Right kidney (tissue), 1 donor: ENCODE measurements around the gene YAP1.
"Not testable (repeated sequence)": the region's sequence is repeated elsewhere in the genome, so short reads cannot be mapped to it uniquely, and the experiment has no call there.

Experiments used
- DNase-seq: peaks from one replicate; pipeline ENCODE4 v3.0.0-alpha.2; 2016

Gene YAP1

DNA sequence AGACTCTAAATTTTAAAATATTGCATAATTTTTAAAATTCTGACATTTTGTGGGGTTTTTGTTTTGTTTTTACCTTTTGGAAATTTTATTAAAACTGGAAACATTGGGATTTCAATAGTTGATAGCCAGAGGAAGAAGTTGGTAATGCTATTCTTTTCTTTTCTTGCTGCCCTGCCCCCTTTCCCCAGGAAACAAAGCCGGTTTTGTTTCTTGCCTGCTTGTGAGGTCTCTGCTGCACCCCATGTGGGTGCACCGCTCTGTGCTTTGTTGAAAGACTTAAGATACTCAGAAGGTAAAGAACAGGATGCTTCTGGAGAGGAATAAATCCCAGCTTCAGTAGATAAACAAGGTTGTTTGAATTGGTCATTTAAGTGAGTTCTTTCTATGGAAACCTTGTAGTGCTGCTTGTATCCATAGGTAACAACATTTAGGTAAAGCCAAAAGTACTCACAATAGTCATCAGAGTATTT, 87.5 kb downstream of the YAP1 start:
- no peak for DNase-seq

DNA sequence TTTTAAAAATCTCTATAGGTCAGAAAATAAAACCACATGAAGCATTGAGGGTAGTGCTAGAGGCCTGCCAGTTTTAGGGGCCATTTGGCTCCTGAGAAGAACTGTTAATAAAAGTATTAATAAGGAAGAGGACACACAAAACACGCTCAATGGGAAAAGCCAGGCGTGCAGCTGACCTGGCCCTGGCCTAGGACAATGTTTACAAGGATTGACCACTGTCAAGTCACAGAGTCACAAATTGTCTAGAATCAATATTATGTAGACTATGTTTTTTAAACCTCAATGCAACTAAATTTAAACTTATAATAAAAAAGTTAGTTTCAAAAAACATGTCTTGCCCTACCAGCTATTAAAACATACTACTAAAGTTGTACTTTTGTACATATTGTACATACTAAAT, 89.4 kb downstream of the YAP1 start:
- DNase-seq: no peak

DNA sequence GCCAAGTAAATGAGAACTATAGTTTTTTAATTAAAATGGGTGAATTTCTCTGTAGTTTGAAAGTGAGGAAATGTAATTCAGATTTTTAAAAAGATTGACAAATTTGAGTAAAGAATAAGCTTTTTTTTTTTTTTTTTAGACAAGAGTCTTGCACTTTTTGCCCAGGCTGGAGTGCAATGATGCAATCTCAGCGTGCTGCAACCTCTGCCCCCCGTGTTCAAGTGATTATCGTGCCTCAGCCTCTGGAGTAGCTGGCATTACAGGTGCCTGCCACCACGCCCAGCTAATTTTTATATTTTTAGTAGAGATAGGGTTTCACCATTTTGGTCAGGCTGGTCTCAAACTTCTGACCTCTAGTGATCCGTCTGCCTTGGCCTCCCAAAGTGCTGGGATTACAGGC, 90.1 kb downstream of the YAP1 start:
- DNase-seq: not testable (repeated sequence)

DNA sequence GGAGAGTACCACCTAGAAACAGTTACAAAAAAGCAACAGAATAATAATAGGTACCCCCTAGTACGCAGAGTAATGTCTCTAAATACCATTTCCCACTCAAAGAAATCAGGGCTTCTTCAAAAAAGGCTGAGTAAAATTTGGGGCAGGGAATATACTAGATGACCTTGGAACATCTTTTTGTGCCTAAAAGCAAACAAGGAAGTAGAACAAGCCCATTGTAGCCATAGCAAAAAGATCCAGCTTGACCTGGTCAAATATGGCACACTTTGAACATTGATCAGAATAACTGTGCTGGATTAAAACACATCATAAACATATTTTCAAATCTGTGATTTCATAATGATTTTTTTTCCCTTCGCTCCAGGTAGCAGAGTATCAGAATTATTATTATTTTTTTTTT, 91.5 kb downstream of the YAP1 start:
- no peak for DNase-seq

DNA sequence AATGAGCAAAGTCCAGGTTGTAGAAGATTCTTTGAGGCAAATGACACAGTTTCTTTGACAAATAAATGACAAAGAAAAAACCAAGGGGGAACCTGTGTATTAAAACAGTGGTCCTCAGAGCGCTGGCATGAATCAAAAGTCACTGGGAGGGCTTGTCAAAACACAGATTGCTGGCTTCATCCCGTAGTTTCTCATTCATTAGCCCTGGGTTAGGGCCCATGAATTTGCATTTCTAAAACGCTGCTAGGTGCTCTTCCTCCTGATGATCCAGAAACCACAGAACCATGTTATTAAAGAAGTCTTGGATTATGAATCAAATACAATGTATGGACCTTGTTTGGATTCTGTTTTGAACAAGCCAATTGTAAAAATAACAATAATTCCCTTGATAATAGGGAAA, 92.7 kb downstream of the YAP1 start:
- no peak for DNase-seq

DNA sequence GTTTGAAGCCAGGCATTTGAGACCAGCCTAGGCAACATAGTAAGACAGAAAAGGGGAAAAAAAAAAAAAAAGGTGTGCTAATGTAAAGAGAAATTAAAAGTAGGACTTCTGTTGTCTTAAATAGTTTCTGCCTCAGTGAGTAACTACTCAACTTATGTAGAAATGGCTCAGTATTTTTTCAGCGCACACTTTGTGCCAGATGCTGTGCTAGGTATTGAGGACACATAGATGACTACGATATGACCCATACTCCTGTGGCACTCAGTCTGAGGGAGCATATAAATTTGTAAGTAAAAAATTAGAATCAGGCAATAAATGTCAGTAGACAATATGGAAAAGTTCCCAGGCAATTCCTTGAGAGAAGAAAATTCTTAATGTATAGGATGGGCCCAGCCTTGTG, 93.9 kb downstream of the YAP1 start:
- DNase-seq: no peak

DNA sequence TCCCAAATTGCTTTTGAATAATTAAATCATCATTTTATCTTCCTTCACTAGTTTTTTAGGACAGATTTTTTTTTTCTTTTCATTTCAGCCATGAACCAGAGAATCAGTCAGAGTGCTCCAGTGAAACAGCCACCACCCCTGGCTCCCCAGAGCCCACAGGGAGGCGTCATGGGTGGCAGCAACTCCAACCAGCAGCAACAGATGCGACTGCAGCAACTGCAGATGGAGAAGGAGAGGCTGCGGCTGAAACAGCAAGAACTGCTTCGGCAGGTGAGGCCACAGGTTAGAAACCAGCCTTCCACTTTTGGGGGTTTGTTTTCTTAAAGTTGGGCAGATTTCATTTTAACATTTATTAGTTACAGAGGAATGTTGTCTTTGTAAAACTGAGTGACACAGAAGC, 95.6 kb downstream of the YAP1 start:
- DNase-seq: no peak

DNA sequence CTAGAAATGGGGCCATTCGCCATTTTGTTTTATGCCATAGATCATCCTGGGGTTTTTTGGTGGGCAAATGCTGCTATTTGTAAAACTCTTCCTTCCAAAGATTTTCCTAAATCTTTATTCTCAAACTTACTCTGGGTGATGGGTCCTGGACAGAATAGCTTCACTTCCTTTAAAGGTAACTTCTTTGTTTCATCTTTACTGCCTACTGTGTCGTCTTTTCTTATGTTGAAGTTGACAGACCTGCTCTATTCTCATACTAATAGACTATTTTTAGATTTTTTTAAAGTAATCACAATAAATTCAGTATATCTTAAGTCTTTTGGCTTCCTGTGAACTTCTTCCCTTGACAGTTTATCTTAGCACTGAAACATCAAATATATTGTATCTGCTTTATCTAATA, 98.6 kb downstream of the YAP1 start:
- no peak for DNase-seq

DNA sequence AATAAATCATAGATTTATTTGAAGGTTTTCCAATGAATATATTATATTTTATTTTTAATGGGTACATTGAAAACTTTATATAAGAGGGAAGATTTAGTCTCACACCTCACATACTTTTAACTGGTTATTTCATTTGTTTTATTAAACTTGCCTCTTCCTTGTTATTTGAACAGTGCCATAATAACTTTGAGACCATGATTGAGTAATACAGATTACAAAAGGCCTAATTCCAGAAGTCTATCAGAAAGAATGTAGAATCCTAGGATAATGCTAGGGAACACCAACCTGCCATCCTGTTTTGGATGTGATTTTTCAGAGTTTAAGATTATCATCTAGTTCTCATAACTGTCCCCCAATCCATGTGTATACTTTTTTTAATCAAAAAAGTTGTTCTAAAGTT, 104.4 kb downstream of the YAP1 start:
- DNase-seq: no peak

DNA sequence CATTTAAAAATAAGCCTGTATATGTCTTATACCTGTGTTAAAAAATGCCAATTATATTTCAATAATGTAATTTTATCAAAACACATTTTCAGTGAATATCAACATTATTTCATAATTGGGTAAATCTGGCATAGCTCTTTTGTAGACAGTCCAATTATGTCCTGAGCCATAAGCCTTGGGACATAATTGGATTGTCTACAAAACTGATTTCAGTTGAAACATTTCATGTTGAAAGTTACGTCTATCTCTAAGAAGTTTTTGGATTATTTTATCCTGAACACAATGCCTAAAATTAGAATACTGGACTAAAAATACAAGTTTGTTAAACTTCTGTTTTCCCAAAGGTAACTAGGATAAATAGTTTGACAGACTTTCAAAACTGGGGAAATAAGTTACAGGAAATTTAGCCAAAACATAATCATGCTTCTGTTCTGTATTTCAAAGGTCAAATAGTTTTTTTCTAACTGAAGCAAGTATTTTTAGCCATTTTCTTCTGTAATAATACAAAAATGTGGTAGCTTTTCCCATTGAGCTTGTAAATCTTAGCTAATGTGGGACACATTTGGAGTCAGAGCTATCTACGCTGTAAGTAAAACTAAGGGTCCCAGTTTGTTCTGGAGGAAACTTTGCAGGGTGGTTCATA, 106.3 kb downstream of the YAP1 start:
- DNase-seq: no peak

DNA sequence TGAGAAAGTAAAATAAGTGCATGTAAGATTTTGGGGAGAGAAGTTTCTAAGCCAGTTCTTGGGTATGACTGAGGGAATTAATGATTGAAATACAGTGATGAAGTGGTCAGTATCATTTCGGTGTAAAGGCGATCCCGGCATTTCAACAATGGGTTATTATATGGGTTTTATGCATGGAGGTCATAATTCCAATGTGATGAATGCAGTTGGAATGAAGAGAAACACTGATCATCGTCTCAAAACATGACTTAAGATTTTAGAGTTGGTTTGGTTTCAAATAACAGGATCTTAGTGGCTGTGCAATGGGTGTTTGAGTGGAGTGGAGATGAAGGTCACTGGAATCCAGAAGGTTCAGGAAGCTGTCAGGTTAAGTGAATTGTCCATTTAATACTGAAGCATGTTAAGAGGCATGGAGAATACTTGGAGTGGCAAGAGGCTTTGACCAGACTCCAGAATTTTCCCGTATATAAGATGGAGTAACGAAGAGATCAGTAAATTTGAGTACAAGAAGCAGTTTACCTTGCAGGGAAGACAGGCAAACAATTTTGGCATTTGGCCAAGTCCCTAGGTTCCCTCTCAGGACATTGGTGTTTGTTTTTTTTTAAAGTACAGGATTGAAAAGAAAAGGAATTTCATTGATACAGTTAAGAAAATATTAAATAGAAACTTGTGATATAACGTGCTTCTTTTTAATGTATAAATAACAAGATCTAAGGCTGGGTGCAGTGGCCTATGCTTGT, 110.7 kb downstream of the YAP1 start:
- no peak for DNase-seq

DNA sequence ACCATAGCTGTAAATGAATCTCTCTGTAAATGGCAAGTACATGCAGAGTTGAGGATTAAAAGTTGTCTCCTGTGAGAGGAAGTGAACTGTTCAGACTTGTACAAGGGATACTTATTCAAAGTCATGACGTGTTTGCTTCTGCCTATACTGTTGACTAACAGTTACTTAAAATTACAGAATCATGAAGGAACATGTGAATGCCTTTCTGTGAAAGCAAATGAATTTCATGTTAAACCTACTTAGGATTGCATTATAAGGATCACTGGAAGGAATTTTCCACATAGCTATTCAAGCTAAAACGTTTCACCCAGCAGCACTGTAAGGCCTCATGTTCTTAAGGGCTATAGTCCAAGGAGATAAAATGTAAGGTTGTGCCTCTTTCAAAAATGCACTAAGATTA, 113.6 kb downstream of the YAP1 start:
- DNase-seq: no peak

DNA sequence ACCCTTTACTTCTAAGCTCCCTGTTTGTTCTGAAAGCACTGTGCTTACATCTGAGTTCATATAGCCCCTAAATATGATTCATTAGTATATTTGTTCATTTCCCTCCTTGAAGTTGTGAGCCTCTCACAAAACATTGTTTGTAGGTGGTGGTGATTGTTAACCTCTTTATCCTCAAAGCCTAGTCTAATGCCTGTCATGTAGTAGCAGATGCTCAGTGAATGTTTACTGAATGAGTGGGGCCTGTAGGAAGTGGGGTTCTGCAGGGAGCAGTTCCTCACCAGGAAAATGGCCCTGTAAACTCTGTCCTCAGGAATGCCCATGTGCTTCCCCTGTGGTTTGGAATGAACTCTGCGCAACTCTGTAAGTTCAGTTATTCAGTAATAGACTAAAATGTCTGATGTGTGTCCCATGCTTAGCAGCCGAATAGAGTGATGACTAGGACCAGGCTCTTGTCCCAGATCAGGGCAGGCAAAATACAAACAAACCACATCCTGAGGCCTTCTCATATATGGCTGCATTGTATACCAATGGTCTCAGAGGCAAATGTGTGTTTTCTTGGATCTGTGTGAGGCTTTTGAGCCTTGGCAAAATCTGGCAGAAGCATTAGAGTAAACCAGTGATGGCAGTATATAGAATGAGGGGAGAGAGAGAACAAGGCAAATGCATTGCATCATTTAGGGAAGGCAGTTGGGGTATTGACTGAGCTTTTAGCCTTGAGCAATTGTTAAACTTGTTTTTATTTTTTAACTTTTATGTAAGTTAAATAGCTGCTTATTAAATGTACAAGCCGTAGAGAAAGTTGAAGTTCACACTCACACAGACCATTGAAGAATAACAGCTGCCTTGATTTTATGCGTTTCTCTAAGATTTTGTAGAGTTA, 115.7 kb downstream of the YAP1 start:
- DNase-seq: no peak

DNA sequence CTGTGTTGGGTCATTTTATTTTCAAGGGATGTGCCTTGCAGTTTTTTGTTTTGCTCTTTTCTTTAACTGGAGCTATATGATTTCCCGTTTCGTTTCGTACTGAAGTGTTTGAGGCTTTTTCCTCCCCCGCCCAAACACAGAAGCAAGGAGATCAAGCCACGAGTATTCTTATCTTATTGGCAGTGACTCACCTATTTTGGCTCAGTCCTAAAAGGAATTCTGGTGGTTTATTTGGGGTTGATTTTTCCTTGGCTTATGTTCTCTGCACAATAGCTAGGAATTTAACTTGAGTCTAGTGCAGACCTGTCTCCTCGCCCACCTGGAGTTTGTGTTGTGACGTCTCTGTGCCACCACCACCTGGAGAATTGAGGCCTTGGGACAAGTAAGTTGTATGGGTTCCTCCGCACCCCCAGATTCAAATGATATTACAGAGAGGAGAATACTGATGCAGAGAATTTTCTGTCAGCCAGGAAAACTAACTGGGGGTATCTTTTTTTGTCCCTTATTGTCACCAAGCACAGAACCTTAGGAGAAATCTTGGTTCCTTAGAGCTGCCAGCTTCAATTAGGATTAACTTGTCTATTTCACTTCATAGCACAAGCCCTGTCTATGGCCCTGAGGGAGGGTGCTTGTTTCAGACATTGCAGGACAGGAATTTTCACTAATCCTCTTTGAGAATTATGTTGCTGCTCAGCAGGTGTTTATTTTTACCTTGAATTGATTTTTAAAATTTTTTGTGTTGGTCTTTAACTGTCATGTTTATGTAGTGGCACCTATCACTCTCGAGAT, 116.6 kb downstream of the YAP1 start:
- DNase-seq: no peak

DNA sequence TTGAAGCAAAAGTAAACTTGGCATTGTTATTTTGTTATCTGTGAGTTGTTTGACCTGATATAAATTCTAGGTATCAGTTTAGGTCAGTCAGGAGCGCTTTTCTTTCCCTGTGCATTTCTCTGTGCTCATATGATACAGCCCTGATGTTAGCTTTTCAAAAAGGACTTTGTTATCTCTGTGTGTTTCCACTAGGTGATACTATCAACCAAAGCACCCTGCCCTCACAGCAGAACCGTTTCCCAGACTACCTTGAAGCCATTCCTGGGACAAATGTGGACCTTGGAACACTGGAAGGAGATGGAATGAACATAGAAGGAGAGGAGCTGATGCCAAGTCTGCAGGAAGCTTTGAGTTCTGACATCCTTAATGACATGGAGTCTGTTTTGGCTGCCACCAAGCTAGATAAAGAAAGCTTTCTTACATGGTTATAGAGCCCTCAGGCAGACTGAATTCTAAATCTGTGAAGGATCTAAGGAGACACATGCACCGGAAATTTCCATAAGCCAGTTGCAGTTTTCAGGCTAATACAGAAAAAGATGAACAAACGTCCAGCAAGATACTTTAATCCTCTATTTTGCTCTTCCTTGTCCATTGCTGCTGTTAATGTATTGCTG, 119.4 kb downstream of the YAP1 start:
- no peak for DNase-seq

DNA sequence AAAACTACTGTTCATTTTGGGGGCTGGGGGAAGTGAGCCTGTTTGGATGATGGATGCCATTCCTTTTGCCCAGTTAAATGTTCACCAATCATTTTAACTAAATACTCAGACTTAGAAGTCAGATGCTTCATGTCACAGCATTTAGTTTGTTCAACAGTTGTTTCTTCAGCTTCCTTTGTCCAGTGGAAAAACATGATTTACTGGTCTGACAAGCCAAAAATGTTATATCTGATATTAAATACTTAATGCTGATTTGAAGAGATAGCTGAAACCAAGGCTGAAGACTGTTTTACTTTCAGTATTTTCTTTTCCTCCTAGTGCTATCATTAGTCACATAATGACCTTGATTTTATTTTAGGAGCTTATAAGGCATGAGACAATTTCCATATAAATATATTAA, 119.9 kb downstream of the YAP1 start:
- DNase-seq: no peak

DNA sequence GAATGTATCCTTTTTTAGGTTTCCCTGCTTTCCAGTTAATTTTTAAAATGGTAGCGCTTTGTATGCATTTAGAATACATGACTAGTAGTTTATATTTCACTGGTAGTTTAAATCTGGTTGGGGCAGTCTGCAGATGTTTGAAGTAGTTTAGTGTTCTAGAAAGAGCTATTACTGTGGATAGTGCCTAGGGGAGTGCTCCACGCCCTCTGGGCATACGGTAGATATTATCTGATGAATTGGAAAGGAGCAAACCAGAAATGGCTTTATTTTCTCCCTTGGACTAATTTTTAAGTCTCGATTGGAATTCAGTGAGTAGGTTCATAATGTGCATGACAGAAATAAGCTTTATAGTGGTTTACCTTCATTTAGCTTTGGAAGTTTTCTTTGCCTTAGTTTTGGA, 120.7 kb downstream of the YAP1 start:
- no peak for DNase-seq

DNA sequence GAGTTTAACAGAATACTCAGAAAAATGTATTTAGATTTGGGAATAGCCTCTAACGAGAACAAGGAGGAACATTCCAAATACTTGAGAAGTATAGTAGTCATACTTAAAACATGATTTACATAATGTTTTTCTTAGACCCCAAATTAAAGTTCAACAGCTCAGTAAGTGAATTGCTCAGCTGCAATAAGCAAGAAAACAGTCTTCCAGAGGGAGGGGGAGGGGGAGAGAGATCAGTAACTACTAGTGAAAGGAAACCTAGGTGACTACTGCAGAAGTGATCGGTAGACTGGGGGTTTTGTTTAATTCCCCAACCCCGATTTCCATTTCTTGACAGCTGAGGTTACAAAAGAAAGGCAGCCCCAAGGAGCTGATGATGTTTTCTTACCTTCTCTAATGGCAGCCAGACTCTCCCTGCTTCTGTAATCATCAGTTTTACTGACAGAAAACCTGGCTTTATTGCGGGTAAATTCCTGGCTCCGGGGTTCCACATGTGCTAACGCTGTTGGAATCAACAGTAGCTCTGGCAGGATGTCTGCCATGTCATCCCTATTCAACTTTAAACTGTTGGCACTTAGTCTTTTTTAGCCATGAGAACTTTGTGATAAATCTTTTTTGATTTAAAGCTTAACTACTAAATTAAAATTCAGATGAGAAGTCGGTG, 124.7 kb downstream of the YAP1 start:
- DNase-seq: no peak

DNA sequence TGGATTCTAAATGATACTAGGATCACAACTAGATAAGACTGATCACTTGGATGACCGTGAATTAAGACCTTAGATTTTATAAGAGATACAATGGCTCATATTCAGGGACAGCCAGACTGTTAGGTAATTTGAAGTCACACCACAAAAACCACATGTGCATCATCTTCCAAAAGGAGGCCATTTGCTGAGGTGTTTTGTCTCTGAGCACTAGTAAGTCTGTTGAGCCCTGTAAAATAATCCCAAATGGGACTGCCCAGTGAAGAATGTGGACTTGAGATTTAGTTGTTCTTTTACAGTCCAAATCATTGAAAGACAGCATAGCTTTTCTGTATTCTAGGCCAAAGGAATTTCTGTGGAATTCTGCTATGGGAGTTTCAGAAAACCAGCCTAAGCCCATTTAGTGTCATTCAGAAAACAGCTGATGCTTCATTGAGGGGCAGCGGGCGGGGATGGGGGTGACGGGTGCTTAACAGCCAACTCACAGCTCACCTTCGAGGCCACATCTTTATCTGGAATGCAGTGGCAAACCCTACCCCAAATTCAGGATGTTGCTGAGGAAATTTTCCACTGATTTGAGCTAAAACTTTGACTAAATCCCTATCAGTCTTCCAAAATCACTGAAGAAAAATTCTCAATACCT, 127.0 kb downstream of the YAP1 start:
- no peak for DNase-seq

DNA sequence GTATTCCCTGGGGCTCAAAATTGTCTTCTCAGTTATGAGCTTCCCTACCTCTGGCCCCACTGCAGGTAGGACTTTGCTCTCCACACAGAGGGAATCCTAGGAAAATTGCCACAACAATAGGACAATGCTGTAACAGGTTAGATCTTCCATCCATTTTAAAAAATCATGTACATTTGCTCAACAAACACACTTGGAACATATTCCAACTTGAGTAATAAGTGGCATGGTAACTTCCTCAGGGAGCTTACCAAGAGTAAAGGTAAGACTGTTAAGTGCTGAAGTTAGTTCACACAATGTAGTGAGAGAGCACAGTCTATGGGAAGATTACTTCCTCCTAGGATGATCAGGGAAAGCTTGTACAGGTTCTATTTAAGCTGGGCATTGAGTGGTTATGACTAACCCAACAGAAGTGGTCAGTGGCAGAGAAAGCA, 128.2 kb downstream of the YAP1 start:
- no peak for DNase-seq

DNA sequence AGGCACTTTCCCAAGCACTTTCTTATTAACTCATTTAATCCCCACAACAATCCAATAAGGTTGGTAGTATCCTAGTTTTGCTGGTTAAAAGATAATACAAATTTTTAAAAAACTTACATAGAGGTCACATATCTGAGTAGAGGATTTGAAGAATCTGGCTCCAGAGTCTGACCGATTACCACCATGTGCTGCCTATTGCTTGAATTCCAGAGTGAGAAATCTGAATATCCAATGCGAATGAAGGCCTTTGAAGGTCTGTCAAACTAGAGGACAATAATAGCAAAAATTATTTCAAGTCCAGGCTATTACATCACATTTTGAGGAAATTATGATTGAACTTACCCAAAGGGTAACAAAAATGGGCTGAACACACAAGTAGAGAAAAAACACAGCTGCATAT, 129.2 kb downstream of the YAP1 start:
- DNase-seq: no peak
